KBM-7 (cell line): ENCODE measurements around the gene DNAAF9.

Source experiments
- DNase-seq: peaks from one replicate; pipeline ENCODE4 v3.0.0-alpha.2; 2015
- in situ Hi-C: fragments of 300-500 bp; cut with MboI; formaldehyde crosslinking; loops from 2 replicates; pipeline ENCODE4 v1.14.3; 2020; ENCODE audit warnings: low sequenced_read_pairs, low pct_unique_long_range_greater_than_20kb, mixed read lengths

Gene DNAAF9

GRCh38 chr20:3382836-3383235 lies 24.6 kb downstream of the DNAAF9 start:
- DNase-seq: no peak
- in situ Hi-C loops: no loop called here

GRCh38 chr20:3380228-3381070 lies 27.0 kb downstream of the DNAAF9 start:
- in situ Hi-C loops: no loop called here
- no peak for DNase-seq

GRCh38 chr20:3378138-3378537 lies 29.3 kb downstream of the DNAAF9 start:
- peak; percentile 43 for DNase-seq
- in situ Hi-C loops: no loop called here

- DNase-seq: no peak
- in situ Hi-C loops: no loop called here
These were observed 29.8 kb downstream of the DNAAF9 start for GRCh38 chr20:3377644-3378043.

GRCh38 chr20:3374296-3374695 lies 33.2 kb downstream of the DNAAF9 start:
- no peak for DNase-seq

GRCh38 chr20:3371754-3372153 lies 35.7 kb downstream of the DNAAF9 start:
- peak; percentile 42 for DNase-seq
- in situ Hi-C loops: no loop called here

More at GRCh38 chr20:3374296-3374695, 33.2 kb downstream of the DNAAF9 start:
- in situ Hi-C loops: no loop called here

GRCh38 chr20:3367089-3367488 lies 40.4 kb downstream of the DNAAF9 start:
- no peak for DNase-seq
- in situ Hi-C loops: no loop called here

- DNase-seq: no peak
- in situ Hi-C loops: no loop called here
These were observed 43.0 kb downstream of the DNAAF9 start for GRCh38 chr20:3364323-3365013.

- DNase-seq: no peak
- in situ Hi-C loops: no loop called here
These were observed 46.7 kb downstream of the DNAAF9 start for GRCh38 chr20:3360752-3361151.

- in situ Hi-C loops: no loop called here
- DNase-seq: no peak
These were observed 48.7 kb downstream of the DNAAF9 start for GRCh38 chr20:3358676-3359340.
